Measurements from ENCODE around the gene TXLNB. TPM values are rescaled to one million over a fixed set of nuclear protein-coding genes. Genes with fewer than 3 reads are reported as not detected.

Gene TXLNB
- polyA plus RNA-seq, 1 of the 3 experiments (the other 2 are of a cell fraction): 0.12 TPM

GRCh38 chr6:139308286-139308916 lies 16.6 kb upstream of the TXLNB start:
- Histone ChIP-seq H3K36me3 (replicated peaks in 1 of 2; ENCODE audit: control insufficient read depth in 1 of 2, insufficient read depth in 2 of 2, low read length in 1 of 2) (no peaks in the 10 kb centered on the region), H3K79me2 (ENCODE audit: insufficient read depth) (no peaks in the 10 kb centered on the region), H3K4me3 (ENCODE audit: low read depth in 2 of 2, low read length in 1 of 2) (no peak overlapping the region), H3K27me3 (ENCODE audit: insufficient read depth) (no peaks in the 10 kb centered on the region; the same call in 1 of the 2 replicates), H3K4me1 (ENCODE audit: control insufficient read depth in 1 of 2, insufficient read depth in 2 of 2, low read depth in 1 of 2, low read length in 1 of 2) (no peaks in the 10 kb centered on the region), H3K9me3 (no peaks in the 10 kb centered on the region), H3K4me2 (no peak overlapping the region), H3K9ac (no peak overlapping the region), H3K9me2 (no peaks in the 10 kb centered on the region), H3F3A (replicated peaks; ENCODE audit: insufficient read depth) (no peaks in the 10 kb centered on the region), H4K20me1 (ENCODE audit: insufficient read depth) (no peaks in the 10 kb centered on the region), H2AFZ (ENCODE audit: low read depth) (no peak overlapping the region), H3K27ac (ENCODE audit: low read depth in 2 of 2, low read length in 1 of 2) (no peak overlapping the region)
- TF ChIP-seq JUND (IDR thresholded peaks at IDR 0.05) (no peak), TCF12 (IDR thresholded peaks at IDR 0.05) (no peak), GABPA (IDR thresholded peaks at IDR 0.05; ENCODE audit: low read depth) (no peak), RFX5 (IDR thresholded peaks at IDR 0.05; ENCODE audit: low read length) (no peak), MXI1 (IDR thresholded peaks at IDR 0.05; ENCODE audit: low read depth, low read length) (no peak), ELF1 (IDR thresholded peaks at IDR 0.05) (no peak), POLR2AphosphoS5 (IDR thresholded peaks at IDR 0.05; ENCODE audit: low read depth, low read length) (no peak), EZH2phosphoT487 (IDR thresholded peaks at IDR 0.05; ENCODE audit: borderline replicate concordance, low read depth) (no peak), NRF1 (IDR thresholded peaks at IDR 0.05; ENCODE audit: low read depth, low read length) (no peak), CHD2 (IDR thresholded peaks at IDR 0.05; ENCODE audit: low read length, partially characterized antibody) (no peak), ZBTB33 (IDR thresholded peaks at IDR 0.05; ENCODE audit: borderline replicate concordance, low read depth) (no peak), FOXJ3 (CRISPR knock-in tag; IDR thresholded peaks at IDR 0.05) (no peak), TEAD4 (IDR thresholded peaks at IDR 0.05; ENCODE audit: borderline replicate concordance, insufficient read depth) (no peak), PBX3 (IDR thresholded peaks at IDR 0.05) (no peak), FOXM1 (IDR thresholded peaks at IDR 0.05; ENCODE audit: low read depth) (no peak)
- TF ChIP-seq, protein P1, sequence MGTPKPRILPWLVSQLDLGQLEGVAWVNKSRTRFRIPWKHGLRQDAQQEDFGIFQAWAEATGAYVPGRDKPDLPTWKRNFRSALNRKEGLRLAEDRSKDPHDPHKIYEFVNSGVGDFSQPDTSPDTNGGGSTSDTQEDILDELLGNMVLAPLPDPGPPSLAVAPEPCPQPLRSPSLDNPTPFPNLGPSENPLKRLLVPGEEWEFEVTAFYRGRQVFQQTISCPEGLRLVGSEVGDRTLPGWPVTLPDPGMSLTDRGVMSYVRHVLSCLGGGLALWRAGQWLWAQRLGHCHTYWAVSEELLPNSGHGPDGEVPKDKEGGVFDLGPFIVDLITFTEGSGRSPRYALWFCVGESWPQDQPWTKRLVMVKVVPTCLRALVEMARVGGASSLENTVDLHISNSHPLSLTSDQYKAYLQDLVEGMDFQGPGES (IDR thresholded peaks at IDR 0.05; ENCODE audit: low read depth, low read length): no peak
- TF ChIP-seq, protein P2, sequence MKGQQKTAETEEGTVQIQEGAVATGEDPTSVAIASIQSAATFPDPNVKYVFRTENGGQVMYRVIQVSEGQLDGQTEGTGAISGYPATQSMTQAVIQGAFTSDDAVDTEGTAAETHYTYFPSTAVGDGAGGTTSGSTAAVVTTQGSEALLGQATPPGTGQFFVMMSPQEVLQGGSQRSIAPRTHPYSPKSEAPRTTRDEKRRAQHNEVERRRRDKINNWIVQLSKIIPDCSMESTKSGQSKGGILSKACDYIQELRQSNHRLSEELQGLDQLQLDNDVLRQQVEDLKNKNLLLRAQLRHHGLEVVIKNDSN (IDR thresholded peaks at IDR 0.05; ENCODE audit: borderline replicate concordance, low read depth): no peak
- TF ChIP-seq, protein P3, sequence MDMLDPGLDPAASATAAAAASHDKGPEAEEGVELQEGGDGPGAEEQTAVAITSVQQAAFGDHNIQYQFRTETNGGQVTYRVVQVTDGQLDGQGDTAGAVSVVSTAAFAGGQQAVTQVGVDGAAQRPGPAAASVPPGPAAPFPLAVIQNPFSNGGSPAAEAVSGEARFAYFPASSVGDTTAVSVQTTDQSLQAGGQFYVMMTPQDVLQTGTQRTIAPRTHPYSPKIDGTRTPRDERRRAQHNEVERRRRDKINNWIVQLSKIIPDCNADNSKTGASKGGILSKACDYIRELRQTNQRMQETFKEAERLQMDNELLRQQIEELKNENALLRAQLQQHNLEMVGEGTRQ (IDR thresholded peaks at IDR 0.05; ENCODE audit: borderline replicate concordance, low read depth, low read length): no peak
- TF ChIP-seq, protein P4, sequence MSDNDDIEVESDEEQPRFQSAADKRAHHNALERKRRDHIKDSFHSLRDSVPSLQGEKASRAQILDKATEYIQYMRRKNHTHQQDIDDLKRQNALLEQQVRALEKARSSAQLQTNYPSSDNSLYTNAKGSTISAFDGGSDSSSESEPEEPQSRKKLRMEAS (IDR thresholded peaks at IDR 0.05; ENCODE audit: low read depth): no peak
- WGBS (ENCODE audit: low lambda C conversion rate): 12% methylated on average over 5 of the region's 5 CpGs
- no peak for DNase-seq
- ChIA-PET CTCF (no interaction called here), POLR2A (no interaction called here)
